GM21737 (cell line): ENCODE measurements around the gene CCNI.

ENCODE experiments used
- ATAC-seq: cut with Tn5 transposase; IDR thresholded peaks from one replicate; pipeline ENCODE4 v1.9.1; 2021; ENCODE audit warnings: mild to moderate bottlenecking, moderate library complexity; ENCODE audit not compliant: unreplicated experiment

Gene CCNI

DNA sequence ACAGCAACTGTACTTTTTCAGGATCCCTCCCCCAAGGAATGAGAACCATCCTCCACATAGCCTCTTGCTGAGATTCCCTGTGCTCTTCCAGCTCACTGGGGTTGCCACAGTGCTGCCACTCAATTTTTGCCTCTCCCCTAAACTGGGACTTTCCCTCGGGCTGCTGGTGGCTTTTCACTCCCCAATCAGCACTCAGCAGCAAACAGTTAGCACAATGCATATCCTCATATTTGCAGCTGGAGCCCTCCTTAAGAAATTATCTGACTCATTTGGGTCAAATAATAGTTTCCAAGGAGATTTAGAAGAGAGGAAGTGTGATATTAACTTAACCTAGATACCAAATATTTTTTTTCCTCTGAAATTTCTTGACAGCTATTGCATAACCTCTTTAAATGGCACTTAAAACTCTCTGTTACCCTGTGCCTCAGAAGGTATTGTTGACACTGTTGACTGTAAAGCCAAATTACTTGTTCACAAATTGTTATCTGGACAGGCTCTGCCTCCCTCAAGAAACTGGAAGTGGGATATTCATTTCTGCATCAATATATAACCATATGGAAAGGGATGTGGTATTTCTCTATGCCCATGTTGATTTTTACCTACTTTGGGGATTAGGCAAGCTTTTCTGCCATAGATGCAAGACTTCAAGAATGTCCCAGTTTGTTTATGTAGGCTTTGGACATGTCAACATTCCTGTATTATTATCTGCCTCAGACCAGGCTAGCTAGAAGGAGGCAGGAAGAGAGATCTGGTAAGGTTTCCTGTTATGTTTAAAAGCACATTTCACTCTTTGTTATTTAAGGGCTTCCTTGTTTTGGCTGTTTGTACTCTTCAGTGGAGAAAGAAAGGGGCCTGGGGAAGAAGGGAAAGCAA, 68.2 kb downstream of the CCNI start:
- ATAC-seq = peak; percentile 72

DNA sequence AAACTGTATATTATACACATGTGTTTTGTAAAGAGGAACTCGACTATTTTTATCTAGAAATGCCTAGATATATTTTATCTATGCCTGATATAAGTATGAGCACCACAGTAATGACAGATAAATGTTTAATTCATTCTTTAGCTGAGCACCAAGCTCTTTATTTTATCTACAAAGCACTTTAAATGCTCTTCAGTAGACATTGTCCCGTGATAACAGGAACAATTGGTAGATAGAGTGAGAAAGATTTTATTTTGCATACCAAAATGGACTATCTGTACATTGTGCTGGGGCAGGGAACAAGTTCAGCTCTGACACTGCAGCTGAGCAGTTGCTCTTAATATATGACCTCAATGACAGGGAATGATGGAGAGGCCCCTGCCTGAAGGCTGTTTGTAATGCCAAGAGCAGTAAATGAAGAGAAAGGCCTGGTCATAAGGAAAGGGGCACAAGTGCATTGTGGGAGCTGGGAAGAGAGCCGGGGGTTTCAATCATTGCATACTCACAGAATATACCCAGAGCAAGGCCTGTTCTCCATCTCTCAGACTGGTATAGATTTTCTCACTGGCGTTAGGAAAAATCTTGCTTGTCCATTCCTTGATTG, 68.9 kb downstream of the CCNI start:
- ATAC-seq = no peak

DNA sequence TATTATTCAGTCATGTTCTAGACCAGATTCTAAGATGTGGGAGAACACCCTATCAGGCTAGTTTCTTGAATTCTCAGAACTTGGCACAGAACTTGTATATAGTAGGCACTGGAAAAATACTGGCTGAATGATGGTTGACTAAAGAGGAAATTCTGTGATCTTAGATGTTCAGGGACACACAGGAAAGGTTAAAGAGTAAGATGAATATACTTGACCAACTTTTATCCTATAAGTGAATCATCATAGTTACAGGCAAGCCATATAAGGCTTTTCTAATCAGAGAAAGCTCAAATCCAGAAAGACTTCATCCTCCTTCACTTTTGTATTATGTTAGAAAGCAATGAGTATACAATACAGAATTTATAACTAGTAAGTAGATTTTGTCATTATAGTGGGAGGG, 72.4 kb downstream of the CCNI start:
- ATAC-seq = no peak

DNA sequence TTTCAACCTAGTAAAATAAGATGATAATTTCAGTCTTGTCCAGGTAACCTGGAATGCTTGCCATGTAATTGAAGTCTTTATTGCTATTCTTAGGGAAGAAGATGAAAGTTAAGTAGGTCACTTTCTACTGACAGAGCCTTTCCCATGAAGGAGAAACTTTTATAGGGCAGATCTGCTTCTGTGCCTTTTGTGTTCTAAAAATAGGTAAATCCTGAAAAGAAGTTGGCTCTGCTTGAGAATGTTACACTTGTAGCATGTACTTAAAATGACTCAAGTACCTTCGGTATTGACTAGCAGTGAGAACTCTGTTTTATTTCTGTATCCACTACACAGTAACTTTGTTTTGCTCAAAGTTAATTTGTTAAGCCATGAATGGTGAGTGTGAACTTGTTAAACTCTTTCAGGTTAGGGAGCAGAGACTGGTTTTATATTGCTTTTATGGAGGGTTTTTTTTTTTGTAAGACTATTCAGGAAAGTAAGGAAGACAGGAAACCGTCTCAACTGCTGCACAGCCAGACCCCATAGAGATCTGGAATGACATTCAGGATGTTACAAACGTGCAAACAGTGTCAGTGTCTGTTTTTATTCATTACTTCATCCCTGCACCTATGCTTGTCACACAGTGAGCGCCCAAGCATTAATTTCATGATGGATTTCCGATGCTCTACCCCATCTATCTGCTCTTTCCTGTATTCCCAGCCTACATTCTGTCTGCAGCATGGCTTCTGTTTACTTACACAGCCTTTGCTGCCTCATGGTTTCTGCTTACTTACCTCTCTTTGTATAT, 73.3 kb downstream of the CCNI start:
- no peak for ATAC-seq

DNA sequence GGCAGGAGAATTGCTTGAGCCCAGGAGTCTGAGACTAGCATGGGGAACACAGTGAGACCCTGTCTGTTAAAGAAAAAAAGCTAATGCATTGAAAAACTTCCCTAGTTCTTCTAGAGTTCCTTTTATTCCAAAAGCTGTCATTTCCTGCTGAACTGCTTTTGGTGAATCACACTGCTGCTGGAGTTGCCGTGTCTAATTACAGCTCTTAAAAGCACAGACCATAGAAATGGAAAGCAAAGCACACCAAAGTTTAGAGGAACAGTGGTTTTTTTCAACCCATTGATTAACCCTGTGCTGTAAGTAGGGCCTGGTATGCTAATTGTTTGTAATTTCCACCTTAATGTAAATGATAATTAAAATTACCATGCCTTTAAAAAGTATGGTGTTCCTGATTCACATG, 73.9 kb downstream of the CCNI start:
- no peak for ATAC-seq

DNA sequence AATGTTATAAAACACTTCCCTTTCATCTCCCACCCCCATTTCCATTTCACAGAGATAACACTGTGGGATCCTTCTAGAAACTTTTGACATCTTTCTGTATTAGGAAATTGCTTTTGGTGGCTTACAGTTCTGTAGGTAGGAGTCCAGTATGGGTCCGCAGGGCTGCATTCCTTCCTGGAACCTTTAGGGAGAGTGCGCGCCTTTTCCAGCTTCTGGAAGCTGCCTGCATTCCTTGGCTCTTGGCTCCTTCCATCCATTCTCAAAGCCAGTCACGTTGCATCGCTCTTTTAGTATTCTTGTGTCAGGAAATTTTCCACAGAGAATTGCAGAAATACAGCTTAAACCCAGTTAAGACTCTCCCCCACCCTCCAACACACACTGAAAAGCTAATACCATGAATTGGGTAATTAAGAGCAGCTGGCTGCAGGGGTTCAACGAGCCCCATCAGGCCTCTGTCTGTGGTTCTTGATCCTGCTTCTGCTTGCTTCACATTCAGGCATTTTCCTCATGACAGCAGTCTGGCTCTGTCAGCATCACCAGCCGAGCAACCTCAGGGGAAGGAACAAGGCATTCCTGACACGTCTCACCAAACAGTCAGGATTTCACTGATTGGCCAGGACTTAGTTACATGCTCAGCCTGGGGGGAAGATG, 77.4 kb downstream of the CCNI start:
- no peak for ATAC-seq

DNA sequence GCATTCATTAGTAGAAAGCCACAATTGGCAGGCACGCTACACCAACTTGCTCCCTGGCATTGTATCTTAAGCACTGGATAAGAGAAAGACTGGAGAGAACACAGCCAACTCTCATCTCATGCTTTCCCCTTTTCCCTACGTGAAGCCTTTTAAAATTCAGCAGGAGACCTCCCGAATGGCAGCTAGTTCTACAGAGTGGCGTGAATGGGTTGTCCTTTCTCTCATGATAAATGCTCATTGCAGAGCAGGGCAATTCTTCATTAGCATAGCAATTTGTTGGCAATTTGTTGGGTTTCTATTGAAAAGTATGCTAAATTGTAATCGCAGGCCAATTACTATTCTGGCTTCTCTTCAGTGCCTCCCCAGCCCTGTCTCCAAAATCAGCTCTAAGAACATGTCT, 78.3 kb downstream of the CCNI start:
- no peak for ATAC-seq
